GM18907 (cell line): ENCODE data around the gene IGSF22.
"Not testable (repeated sequence)": the region's sequence is repeated elsewhere in the genome, so short reads cannot be mapped to it uniquely, and the experiment has no call there.

Source experiments
- ATAC-seq: cut with Tn5 transposase; IDR thresholded peaks from one replicate; pipeline ENCODE4 v1.9.1; 2021; ENCODE audit warnings: mild to moderate bottlenecking, moderate library complexity; ENCODE audit not compliant: unreplicated experiment

Gene IGSF22

DNA sequence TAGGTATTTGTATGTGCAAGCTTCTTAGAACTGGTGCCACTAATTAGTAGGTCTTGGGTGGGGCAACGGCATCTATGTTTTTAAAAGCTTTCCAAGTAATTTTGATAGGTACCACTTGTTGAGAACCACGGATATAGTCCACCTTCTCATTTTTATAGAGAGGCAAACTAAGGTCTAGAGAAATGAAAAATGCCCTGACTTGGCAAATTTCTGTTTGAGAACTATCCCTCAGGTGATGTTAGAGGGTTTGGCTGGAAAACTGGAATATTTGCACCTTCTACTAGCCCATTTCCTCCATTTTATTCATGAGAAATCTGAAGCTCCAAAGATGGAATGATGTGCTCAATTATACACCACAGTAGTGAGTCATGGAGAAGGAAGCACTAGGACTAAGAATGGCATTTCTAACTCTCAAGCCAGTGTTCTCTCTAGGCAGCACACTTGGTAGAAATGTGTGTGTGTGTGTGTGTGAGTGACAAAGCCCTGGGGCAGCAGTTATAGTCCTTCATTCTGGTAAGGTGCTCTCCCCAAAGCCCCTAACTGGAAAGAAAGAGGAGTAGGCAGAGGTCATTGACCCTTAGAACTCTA is 29.3 kb downstream of the IGSF22 start:
- no peak for ATAC-seq

DNA sequence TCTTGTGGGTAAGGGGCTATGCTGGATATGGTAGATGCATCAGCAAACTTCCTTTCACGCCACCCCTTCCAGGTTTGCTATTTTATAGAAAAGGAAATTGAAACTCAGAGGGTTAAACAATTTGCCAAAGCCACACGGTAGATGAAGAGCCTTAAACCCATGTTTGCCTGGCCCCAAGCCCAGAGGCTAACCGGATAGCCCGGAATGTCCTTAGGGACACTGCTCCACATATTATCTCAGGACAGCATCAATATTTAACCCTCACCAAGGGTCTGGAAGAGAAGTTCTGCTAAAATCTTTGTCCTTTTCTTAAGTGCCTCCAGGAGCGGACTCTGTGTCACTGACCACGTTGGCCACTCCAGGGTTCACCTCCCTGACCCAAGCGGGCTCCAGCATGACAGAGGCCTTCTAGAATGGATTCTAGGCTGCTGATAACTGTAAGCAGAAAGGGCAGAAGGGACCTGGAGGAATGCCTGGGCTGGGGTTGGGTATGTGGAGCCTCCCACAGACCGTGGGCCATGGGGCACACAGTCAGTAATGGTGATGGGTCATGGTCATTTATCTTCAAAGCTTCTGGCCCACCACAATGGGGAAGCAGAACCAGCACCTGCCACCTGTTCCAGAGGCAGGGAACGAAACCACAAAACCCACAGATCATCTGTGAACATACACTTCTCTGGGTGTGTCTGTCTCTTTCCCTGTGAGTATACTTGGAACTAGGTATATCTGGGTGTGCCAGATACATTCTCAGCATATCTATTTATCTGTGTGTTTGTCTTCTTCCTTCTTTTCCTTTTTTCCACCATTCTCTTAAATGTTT is 32.8 kb downstream of the IGSF22 start:
- no peak for ATAC-seq

DNA sequence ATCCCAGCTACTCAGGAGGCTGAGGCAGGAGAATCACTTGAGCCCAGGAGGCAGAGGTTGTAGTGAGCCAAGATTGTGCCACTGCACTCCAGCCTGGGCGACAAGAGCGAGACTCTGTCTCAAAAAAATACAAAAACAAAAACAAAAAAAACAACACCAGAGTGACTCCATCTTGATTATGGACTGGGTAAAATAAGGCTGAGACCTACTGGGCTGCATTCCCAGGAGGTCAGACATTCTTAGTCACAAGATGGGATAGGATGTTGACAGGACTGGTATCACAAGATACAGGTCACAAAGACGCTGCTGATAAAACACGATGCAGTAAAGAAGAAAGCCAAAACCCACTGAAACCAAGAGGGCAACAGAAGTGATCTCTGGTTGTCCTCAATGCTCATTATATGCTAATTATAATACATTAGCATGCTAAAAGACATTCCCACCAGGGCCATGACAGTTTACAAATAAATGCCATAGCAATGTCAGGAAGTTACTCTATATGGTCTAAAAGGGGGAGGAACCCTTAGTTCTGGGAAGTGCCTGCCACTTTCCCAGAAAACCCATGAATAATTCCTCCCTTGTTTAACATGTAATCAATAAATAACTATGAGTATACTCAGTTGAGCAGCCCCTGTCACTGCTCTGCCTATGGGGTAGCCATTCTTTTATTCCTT is 34.4 kb downstream of the IGSF22 start:
- ATAC-seq = not testable (repeated sequence)

DNA sequence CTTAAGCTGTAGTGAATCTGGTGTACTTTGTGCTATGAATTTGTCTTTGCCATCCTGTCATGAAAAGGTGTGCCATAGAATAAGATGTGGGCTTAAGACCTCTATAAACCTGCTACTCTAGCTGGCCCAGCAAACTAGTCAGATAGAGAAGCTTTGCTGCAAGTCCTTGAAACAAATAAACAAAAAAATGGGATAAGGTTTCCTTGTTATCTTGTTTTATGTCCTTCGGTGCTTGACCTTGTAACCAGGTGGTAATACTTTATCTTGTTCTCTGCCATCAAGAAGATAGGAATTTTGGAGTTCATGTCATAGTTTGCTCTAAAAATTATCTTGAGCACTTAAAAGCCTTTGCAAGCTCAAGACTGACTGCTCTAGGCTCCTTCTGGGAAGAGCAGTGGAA is 41.7 kb downstream of the IGSF22 start:
- no peak for ATAC-seq

DNA sequence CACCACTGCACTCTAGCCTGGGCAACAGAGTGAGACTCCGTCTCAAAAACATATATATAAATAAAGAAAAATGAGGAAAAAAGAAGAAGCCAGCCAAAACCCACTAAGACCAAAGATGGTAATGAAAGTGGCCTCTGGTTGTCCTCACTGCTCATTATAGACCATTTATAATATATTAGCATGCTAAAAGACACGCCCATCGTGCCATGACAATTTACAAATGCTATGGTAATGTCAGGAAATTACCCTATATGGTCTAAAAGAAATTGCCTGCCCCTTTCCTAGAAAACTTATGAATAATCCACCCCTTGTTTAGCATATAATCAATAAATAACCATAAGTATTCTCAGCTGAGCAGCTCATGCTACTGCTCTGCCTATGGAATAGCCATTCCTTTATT is 43.5 kb downstream of the IGSF22 start:
- ATAC-seq = no peak

DNA sequence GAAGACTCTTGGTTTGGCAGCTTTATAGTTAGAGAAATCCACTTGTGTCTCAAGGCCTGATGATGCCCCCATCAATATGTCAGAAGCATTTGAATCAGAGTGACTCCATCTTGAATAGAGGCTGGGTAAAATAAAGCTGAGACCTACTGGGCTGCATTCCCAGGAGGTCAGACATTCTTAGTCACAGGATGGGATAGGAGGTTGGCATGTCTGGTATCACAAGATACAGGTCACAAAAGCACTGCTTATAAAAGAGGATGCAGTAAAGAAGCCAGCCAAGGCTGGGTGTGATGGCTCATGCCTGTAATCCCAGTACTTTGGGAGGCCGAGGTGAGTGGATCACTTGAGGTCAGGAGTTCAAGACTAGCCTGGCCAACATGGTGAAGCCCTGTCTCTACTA is 44.0 kb downstream of the IGSF22 start:
- not testable (repeated sequence) for ATAC-seq

DNA sequence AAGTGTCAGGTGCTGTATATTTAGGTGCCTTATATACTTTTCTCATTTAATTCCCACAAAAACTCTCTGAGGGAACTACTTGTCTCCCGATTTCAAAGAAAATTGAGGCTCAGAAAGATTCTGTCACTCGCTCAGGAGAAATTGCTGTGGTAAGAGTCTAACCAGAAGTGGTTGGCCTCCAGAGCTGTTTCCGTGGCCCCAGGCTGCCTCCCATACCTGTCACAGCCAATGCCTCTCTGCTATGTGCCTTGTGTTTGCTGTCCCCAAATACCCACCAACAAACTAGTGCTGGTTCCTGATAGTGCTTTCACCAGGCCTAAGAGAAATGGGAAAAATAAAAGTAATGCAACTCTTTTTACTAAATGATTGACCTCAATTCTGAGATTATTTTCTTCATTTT is 48.4 kb downstream of the IGSF22 start:
- no peak for ATAC-seq

DNA sequence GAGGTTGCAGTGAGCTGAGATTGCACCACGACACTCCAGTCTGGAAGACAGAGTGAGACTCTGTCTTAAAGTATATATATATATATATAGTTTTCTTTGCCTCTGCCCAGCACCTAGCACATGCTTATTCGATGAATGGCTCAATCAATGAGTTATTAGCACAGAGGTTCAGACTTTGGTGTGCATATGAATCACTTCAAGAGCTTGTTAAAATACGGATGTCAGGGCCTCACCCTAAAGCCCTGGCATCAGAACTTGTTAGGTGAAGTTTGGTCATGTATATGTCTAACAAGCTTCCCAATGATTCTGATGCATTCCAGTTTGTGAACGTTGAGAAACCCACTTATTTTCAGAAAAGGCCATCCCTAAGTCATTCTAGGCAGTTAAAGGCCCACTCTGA is 49.2 kb downstream of the IGSF22 start:
- ATAC-seq = no peak

DNA sequence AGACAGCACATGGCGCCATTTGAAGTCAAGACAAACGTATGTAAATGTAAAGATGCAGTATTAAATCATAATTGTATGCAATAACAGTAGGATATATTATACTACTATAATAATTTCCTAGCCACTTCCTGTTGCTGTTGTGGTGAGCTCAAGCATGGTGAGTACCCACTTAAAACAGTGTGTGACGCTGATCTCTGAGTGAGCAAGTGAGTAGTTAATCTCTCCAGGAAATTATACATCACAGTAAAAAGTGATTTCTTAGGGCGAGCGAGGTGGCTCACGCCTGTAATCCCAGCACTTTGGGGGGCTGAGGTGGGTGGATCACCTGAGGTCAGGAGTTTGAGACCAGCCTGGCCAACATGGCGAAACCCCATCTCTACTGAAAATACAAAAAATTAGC is 53.8 kb downstream of the IGSF22 start:
- ATAC-seq = not testable (repeated sequence)

DNA sequence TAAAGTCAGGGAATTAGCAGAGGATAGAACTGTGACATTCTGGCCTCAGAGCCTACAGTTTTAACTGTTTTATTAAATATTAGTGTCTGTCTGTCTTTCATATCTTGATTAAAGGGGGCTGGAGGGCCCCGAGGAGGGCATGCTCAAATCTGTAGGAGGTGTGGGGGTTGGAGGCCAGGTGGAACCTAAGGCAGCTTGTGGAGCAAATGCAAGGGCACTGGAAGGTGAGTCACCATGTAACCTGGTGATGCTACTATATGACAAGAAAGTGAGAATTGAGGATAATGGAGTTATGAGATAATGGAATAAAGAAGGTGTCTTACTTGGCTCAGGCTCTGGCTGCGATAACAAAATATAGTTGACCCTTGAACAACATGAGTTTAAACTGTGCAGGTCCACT is 54.7 kb downstream of the IGSF22 start:
- no peak for ATAC-seq

DNA sequence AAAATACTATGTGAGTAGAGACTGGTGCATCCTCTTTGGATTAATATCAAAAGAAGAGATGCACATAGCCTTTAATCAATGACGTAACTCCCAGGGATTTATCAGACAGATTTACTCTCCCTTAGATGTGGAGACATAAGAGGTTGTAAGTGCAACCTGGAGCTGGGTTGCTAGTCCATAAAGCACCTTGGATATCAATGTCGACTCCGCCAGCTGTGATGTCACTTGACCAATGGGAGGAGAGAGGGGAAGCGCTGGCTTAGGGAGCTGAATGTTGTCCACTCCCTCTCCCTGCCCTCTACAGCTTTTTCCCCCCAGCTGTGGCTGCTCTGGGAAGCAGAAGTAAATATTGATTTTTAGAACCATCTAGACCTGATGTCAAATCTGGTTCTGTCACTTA is 56.3 kb downstream of the IGSF22 start:
- no peak for ATAC-seq

DNA sequence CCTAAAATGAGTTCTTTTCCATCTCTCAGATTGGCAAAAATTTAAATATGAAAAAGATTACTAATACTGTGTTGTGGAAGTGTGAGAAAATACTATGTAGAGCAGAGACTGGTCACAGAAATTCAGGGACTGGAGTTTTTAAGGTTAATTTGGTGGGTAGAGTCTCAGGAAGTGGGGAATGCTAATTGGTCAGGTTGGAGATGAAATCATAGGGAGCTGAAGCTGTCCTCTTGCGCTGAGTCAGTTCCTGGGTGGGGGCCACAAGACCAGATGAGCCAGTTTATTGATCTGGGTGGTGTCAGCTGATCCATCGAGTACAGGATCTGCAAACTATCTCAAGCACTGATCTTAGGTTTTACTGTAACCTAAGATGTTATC is 56.8 kb downstream of the IGSF22 start:
- ATAC-seq = no peak

DNA sequence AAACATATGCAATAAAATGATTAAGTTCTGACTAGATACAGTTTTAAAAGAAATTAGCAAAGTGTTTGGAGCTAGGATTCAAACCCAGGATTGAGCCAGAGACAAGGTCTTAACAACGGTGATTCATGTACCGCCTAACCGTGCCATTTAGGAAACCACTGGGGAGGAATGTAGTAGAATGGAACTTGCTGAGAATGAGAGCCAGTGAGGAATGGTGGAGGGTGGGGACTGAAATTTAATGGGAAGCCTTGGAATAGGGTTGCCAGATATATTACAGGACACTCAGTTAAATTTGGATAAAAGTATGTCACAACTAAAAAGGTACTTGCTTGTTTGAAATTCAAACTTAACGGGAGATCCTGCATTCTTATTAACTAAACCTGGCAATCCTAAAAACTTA is 57.9 kb downstream of the IGSF22 start:
- no peak for ATAC-seq

DNA sequence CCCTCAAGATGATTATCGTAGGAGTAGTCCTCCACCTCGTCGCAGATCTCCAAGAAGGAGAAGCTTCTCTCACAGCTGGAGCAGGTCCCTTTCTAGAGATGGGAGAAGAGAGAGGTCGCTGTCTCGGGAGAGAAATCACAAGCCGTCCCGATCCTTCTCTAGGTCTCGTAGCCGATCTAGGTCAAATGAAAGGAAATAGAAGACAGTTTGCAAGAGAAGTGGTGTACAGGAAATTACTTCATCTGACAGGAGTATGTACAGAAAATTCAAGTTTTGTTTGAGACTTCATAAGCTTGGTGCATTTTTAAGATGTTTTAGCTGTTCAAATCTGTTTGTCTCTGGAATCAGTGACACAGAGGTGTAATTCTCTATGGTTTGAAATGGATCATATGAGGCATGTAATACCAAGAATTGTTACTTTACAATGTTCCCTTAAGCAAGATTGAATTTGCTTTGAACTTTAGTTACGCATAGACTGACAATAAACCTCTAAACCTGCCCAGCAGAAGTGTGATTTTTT is 60.6 kb downstream of the IGSF22 start:
- ATAC-seq = not testable (repeated sequence)

DNA sequence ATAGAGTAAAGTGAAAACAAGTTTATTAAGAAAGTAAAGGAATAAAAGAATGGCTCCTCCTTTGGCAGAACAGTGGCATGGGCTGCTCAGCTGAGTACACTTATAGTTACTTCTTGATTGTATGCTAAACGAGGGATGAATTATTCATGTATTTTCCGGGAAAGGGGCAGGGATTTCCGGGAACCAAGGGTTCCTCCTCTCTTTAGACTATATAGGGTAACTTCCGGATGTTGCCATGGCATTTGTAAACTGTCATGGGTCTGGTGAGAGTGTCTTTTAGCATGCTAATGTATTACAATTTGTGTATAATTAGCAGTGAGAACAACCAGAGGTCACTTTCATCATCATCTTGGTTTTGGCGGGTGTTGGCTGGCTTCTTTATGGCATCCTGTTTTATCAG is 68.3 kb downstream of the IGSF22 start:
- no peak for ATAC-seq
